Activated naive CD8-positive, alpha-beta T cell (primary cell): ENCODE data around the gene FAM181A.

Experiments
- H3K27ac Mint-ChIP-seq: one replicate; pipeline ENCODE4 v1.8.0; 2021; ENCODE audit warnings: mixed read lengths
- H3K27me3 Mint-ChIP-seq: one replicate; pipeline ENCODE4 v1.8.0; 2021; ENCODE audit warnings: mixed read lengths
- H3K36me3 Mint-ChIP-seq: one replicate; pipeline ENCODE4 v1.8.0; 2021; ENCODE audit warnings: mixed read lengths
- H3K4me1 Mint-ChIP-seq: one replicate; pipeline ENCODE4 v1.8.0; 2021; ENCODE audit warnings: low read depth, mixed read lengths
- H3K4me3 Mint-ChIP-seq: one replicate; pipeline ENCODE4 v1.8.0; 2021; ENCODE audit warnings: mild to moderate bottlenecking, mixed read lengths
- H3K9me3 Mint-ChIP-seq: one replicate; pipeline ENCODE4 v1.8.0; 2021; ENCODE audit warnings: low read depth, mixed read lengths

The FAM181A gene

GRCh38 chr14:93932642-93933041, 5.5 kb downstream of the FAM181A start:
- Mint-ChIP-seq H3K9me3 (no peaks in the 10 kb centered on the region), H3K4me1 (no peaks in the 10 kb centered on the region), H3K27me3 (peaks cover 2% of the 10 kb centered on the region), H3K27ac (no peak overlapping the region), H3K4me3 (no peak overlapping the region), H3K36me3 (no peaks in the 10 kb centered on the region)

- Mint-ChIP-seq H3K36me3 (no peaks in the 10 kb centered on the region), H3K4me3 (no peak overlapping the region)
Measured at GRCh38 chr14:93935213-93935612, 8.1 kb downstream of the FAM181A start.

GRCh38 chr14:93936245-93936644, 9.1 kb downstream of the FAM181A start:
- Mint-ChIP-seq H3K9me3 (no peaks in the 10 kb centered on the region), H3K27ac (no peak overlapping the region), H3K4me3 (no peak overlapping the region), H3K4me1 (peaks cover 9% of the 10 kb centered on the region), H3K27me3 (peaks cover 5% of the 10 kb centered on the region), H3K36me3 (no peaks in the 10 kb centered on the region)

More at GRCh38 chr14:93935213-93935612, 8.1 kb downstream of the FAM181A start:
- Mint-ChIP-seq H3K27ac (no peak overlapping the region), H3K27me3 (peaks cover 5% of the 10 kb centered on the region), H3K4me1 (peaks cover 4% of the 10 kb centered on the region), H3K9me3 (no peaks in the 10 kb centered on the region)

- Mint-ChIP-seq H3K27ac (no peak overlapping the region), H3K27me3 (peaks cover 5% of the 10 kb centered on the region), H3K4me3 (no peak overlapping the region), H3K36me3 (no peaks in the 10 kb centered on the region), H3K4me1 (peaks cover 9% of the 10 kb centered on the region), H3K9me3 (no peaks in the 10 kb centered on the region)
Measured at GRCh38 chr14:93936926-93937325, 9.8 kb downstream of the FAM181A start.

- Mint-ChIP-seq H3K27ac (no peak overlapping the region), H3K9me3 (no peaks in the 10 kb centered on the region), H3K4me1 (peaks cover 9% of the 10 kb centered on the region), H3K4me3 (peak overlapping the region; percentile 49), H3K36me3 (no peaks in the 10 kb centered on the region), H3K27me3 (peaks cover 5% of the 10 kb centered on the region)
Measured at GRCh38 chr14:93937519-93937918, 10.4 kb downstream of the FAM181A start.

GRCh38 chr14:93938751-93939303, 11.7 kb downstream of the FAM181A start:
- H3K36me3 Mint-ChIP-seq, result no peaks in the 10 kb centered on the region
- H3K9me3 Mint-ChIP-seq, result no peaks in the 10 kb centered on the region
- H3K27ac Mint-ChIP-seq, result no peak overlapping the region
- peaks cover 5% of the 10 kb centered on the region for H3K27me3 Mint-ChIP-seq
- H3K4me1 Mint-ChIP-seq, result peaks cover 9% of the 10 kb centered on the region
- peak overlapping the region; percentile 65 for H3K4me3 Mint-ChIP-seq

- Mint-ChIP-seq H3K27me3 (peaks cover 5% of the 10 kb centered on the region), H3K36me3 (no peaks in the 10 kb centered on the region), H3K4me1 (peaks cover 9% of the 10 kb centered on the region), H3K4me3 (peak overlapping the region; percentile 65), H3K9me3 (no peaks in the 10 kb centered on the region), H3K27ac (peak overlapping the region; percentile 54)
Measured at GRCh38 chr14:93939304-93940229, 12.4 kb downstream of the FAM181A start.

- peaks cover 5% of the 10 kb centered on the region for H3K27me3 Mint-ChIP-seq
- no peaks in the 10 kb centered on the region for H3K9me3 Mint-ChIP-seq
- H3K27ac Mint-ChIP-seq, result peak overlapping the region; percentile 89
- H3K36me3 Mint-ChIP-seq, result no peaks in the 10 kb centered on the region
- peaks cover 9% of the 10 kb centered on the region for H3K4me1 Mint-ChIP-seq
- no peak overlapping the region for H3K4me3 Mint-ChIP-seq
Measured at GRCh38 chr14:93940437-93940836, 13.3 kb downstream of the FAM181A start.

- Mint-ChIP-seq H3K9me3 (no peaks in the 10 kb centered on the region), H3K36me3 (no peaks in the 10 kb centered on the region), H3K27me3 (peaks cover 2% of the 10 kb centered on the region), H3K4me3 (no peak overlapping the region), H3K4me1 (peaks cover 9% of the 10 kb centered on the region), H3K27ac (peak overlapping the region; percentile 66)
Measured at GRCh38 chr14:93941293-93941910, 14.3 kb downstream of the FAM181A start.

GRCh38 chr14:93943052-93943451, 15.9 kb downstream of the FAM181A start:
- Mint-ChIP-seq H3K27ac (peak overlapping the region; percentile 10), H3K4me3 (no peak overlapping the region), H3K9me3 (no peaks in the 10 kb centered on the region), H3K4me1 (peaks cover 9% of the 10 kb centered on the region), H3K36me3 (no peaks in the 10 kb centered on the region), H3K27me3 (no peaks in the 10 kb centered on the region)

GRCh38 chr14:93943930-93944329, 16.8 kb downstream of the FAM181A start:
- Mint-ChIP-seq H3K9me3 (no peaks in the 10 kb centered on the region), H3K4me3 (no peak overlapping the region), H3K27me3 (no peaks in the 10 kb centered on the region), H3K27ac (peak overlapping the region; percentile 47), H3K4me1 (peaks cover 9% of the 10 kb centered on the region), H3K36me3 (no peaks in the 10 kb centered on the region)

GRCh38 chr14:93944348-93945069, 17.4 kb downstream of the FAM181A start:
- peaks cover 9% of the 10 kb centered on the region for H3K4me1 Mint-ChIP-seq
- H3K4me3 Mint-ChIP-seq, result no peak overlapping the region
- no peaks in the 10 kb centered on the region for H3K36me3 Mint-ChIP-seq
- no peaks in the 10 kb centered on the region for H3K9me3 Mint-ChIP-seq
- no peaks in the 10 kb centered on the region for H3K27me3 Mint-ChIP-seq
- peak overlapping the region; percentile 4 for H3K27ac Mint-ChIP-seq

- H3K27ac Mint-ChIP-seq, result peak overlapping the region; percentile 4
- H3K36me3 Mint-ChIP-seq, result no peaks in the 10 kb centered on the region
Measured at GRCh38 chr14:93945070-93945399, 17.9 kb downstream of the FAM181A start.

GRCh38 chr14:93946104-93946503, 19.0 kb downstream of the FAM181A start:
- no peaks in the 10 kb centered on the region for H3K27me3 Mint-ChIP-seq
- H3K27ac Mint-ChIP-seq, result peak overlapping the region; percentile 46
- peaks cover under 1% of the 10 kb centered on the region for H3K36me3 Mint-ChIP-seq
- no peak overlapping the region for H3K4me3 Mint-ChIP-seq
- no peaks in the 10 kb centered on the region for H3K9me3 Mint-ChIP-seq
- peaks cover 2% of the 10 kb centered on the region for H3K4me1 Mint-ChIP-seq

More at GRCh38 chr14:93945070-93945399, 17.9 kb downstream of the FAM181A start:
- H3K4me1 Mint-ChIP-seq, result peaks cover 6% of the 10 kb centered on the region
- H3K9me3 Mint-ChIP-seq, result no peaks in the 10 kb centered on the region
- H3K4me3 Mint-ChIP-seq, result no peak overlapping the region
- H3K27me3 Mint-ChIP-seq, result no peaks in the 10 kb centered on the region
